Urinary bladder (tissue), 4 donors: ENCODE results near the gene KRT75. TPM values are rescaled to one million over a fixed set of nuclear protein-coding genes. Genes with fewer than 3 reads are reported as not detected.

Experiments
- DNase-seq: peaks from one replicate; pipeline ENCODE4 v3.0.0-alpha.2; 2015; ENCODE audit errors: extremely low spot score
- H3K27ac ChIP-seq: one replicate; pipeline ENCODE4 v1.5.1; 2013; ENCODE audit warnings: low read depth, mild to moderate bottlenecking, moderate library complexity
- H3K36me3 ChIP-seq: one replicate; pipeline ENCODE4 v1.6.1; 2013; ENCODE audit warnings: mild to moderate bottlenecking, moderate library complexity; ENCODE audit not compliant: insufficient read depth
- H3K4me1 ChIP-seq: one replicate; pipeline ENCODE4 v1.6.1; 2013; ENCODE audit warnings: mild to moderate bottlenecking, moderate library complexity; ENCODE audit not compliant: insufficient read depth
- H3K4me3 ChIP-seq: one replicate; pipeline ENCODE4 v1.5.1; 2013; ENCODE audit warnings: low read depth, low read length
- whole genome bisulfite sequencing: extraction: QIAGEN DNeasy Blood & Tissue Kit; methylation state at CpG from one replicate; pipeline ENCODE4 v1.1.7; 2013; 5-methylcytosine and 5-hydroxymethylcytosine counted together
- polyA plus RNA-seq: library from polyadenylated mRNA; stranded (reverse); fragments of 200-250 nt; gene quantifications from one replicate; pipeline ENCODE4 v1.2.3, GENCODE V29; 2013
- total RNA-seq: library from RNA; depleted of rRNA; stranded (reverse); fragments of >200 nt; gene quantifications from one replicate; pipeline ENCODE4 v1.2.3, GENCODE V29; 2014
- donor health status: healthy with polysubstance abuse.
- donor health status: healthy.

Gene KRT75
- total and polyA plus RNA-seq, 2 donors = not detected

- Histone ChIP-seq H3K4me3 (no peak overlapping the region), H3K36me3 (no peaks in the 10 kb centered on the region), H3K27ac (no peak overlapping the region), H3K4me1 (no peaks in the 10 kb centered on the region)
- 96% methylated on average over 2 of the region's 2 CpGs for WGBS
- DNase-seq = no peak
Observed at GRCh38 chr12:52402377-52402776, 31.8 kb downstream of the KRT75 start.

GRCh38 chr12:52401926-52402325, 32.2 kb downstream of the KRT75 start:
- Histone ChIP-seq H3K4me1 (no peaks in the 10 kb centered on the region), H3K27ac (no peak overlapping the region), H3K36me3 (no peaks in the 10 kb centered on the region), H3K4me3 (no peak overlapping the region)
- 86% methylated on average over 4 of the region's 4 CpGs for WGBS
- DNase-seq = no peak

GRCh38 chr12:52401526-52401925, 32.6 kb downstream of the KRT75 start:
- Histone ChIP-seq H3K36me3 (no peaks in the 10 kb centered on the region), H3K4me1 (no peaks in the 10 kb centered on the region), H3K4me3 (no peak overlapping the region), H3K27ac (no peak overlapping the region)
- DNase-seq = no peak
- 86% methylated on average over 5 of the region's 5 CpGs for WGBS

- no peak overlapping the region for H3K27ac ChIP-seq
- no peak for DNase-seq
- H3K4me1 ChIP-seq = no peaks in the 10 kb centered on the region
- 85% methylated on average over 9 of the region's 9 CpGs for WGBS
- no peak overlapping the region for H3K4me3 ChIP-seq
- no peaks in the 10 kb centered on the region for H3K36me3 ChIP-seq
Observed at GRCh38 chr12:52400906-52401305, 33.3 kb downstream of the KRT75 start.

- Histone ChIP-seq H3K36me3 (no peaks in the 10 kb centered on the region), H3K4me1 (no peaks in the 10 kb centered on the region), H3K27ac (no peak overlapping the region), H3K4me3 (no peak overlapping the region)
- no peak for DNase-seq
- WGBS = 96% methylated on average over 16 of the region's 16 CpGs
Observed at GRCh38 chr12:52399756-52400155, 34.4 kb downstream of the KRT75 start.

GRCh38 chr12:52398176-52398575, 36.0 kb downstream of the KRT75 start:
- WGBS = 93% methylated on average over 1 of the region's 1 CpG
- no peak overlapping the region for H3K27ac ChIP-seq
- DNase-seq = no peak
- no peaks in the 10 kb centered on the region for H3K4me1 ChIP-seq
- no peaks in the 10 kb centered on the region for H3K36me3 ChIP-seq
- no peak overlapping the region for H3K4me3 ChIP-seq

- no peak for DNase-seq
- no peak overlapping the region for H3K27ac ChIP-seq
- H3K4me1 ChIP-seq = no peaks in the 10 kb centered on the region
- no peaks in the 10 kb centered on the region for H3K36me3 ChIP-seq
- 94% methylated on average over 8 of the region's 8 CpGs for WGBS
- no peak overlapping the region for H3K4me3 ChIP-seq
Observed at GRCh38 chr12:52396656-52397055, 37.5 kb downstream of the KRT75 start.

- DNase-seq = no peak
- no peaks in the 10 kb centered on the region for H3K4me1 ChIP-seq
- H3K36me3 ChIP-seq = no peaks in the 10 kb centered on the region
- WGBS = 68% methylated on average over 20 of the region's 20 CpGs
- H3K27ac ChIP-seq = no peak overlapping the region
- no peak overlapping the region for H3K4me3 ChIP-seq
Observed at GRCh38 chr12:52395761-52396434, 38.3 kb downstream of the KRT75 start.

GRCh38 chr12:52394836-52395405, 39.2 kb downstream of the KRT75 start:
- Histone ChIP-seq H3K4me3 (no peak overlapping the region), H3K4me1 (no peaks in the 10 kb centered on the region), H3K27ac (no peak overlapping the region), H3K36me3 (no peaks in the 10 kb centered on the region)
- 92% methylated on average over 13 of the region's 13 CpGs for WGBS
- DNase-seq = no peak

GRCh38 chr12:52392465-52393007, 41.6 kb downstream of the KRT75 start:
- Histone ChIP-seq H3K4me1 (no peaks in the 10 kb centered on the region), H3K27ac (no peak overlapping the region), H3K36me3 (no peaks in the 10 kb centered on the region), H3K4me3 (no peak overlapping the region)
- DNase-seq = no peak
- 89% methylated on average over 7 of the region's 7 CpGs for whole genome bisulfite sequencing

- H3K4me1 ChIP-seq = no peaks in the 10 kb centered on the region
- no peak overlapping the region for H3K4me3 ChIP-seq
- no peaks in the 10 kb centered on the region for H3K36me3 ChIP-seq
- H3K27ac ChIP-seq = no peak overlapping the region
- no peak for DNase-seq
- WGBS = 18% methylated on average over 4 of the region's 4 CpGs
Observed at GRCh38 chr12:52391618-52392002, 42.6 kb downstream of the KRT75 start.

GRCh38 chr12:52390739-52391617, 43.2 kb downstream of the KRT75 start:
- H3K4me3 ChIP-seq = no peak overlapping the region
- no peaks in the 10 kb centered on the region for H3K36me3 ChIP-seq
- no peak for DNase-seq
- H3K27ac ChIP-seq = no peak overlapping the region
- 73% methylated on average over 11 of the region's 11 CpGs for WGBS
- H3K4me1 ChIP-seq = no peaks in the 10 kb centered on the region

GRCh38 chr12:52389313-52390207, 44.6 kb downstream of the KRT75 start:
- Histone ChIP-seq H3K36me3 (no peaks in the 10 kb centered on the region), H3K4me1 (no peaks in the 10 kb centered on the region), H3K27ac (no peak overlapping the region), H3K4me3 (no peak overlapping the region)
- DNase-seq = no peak
- 51% methylated on average over 9 of the region's 9 CpGs for WGBS
